HG03196 (cell line): Measurements from ENCODE around the gene RSPRY1.

Source experiments
- ATAC-seq: cut with Tn5 transposase; IDR thresholded peaks from one replicate; pipeline ENCODE4 v1.9.1; 2021; ENCODE audit not compliant: unreplicated experiment

Gene RSPRY1

GRCh38 chr16:57185945-57186871 lies at the start of gene RSPRY1, which contains the start of gene PSME3IP1:
Gene RSPRY1, plus strand, starts transcription at chr16:57186329. Its CDS starts 18,330 bp downstream, at chr16:57204659.
Gene PSME3IP1, minus strand, starts transcription at chr16:57186039. Its CDS starts 12,185 bp downstream, at chr16:57173854.
- peak; percentile 92 for ATAC-seq

- ATAC-seq = no peak
These were observed 49.1 kb upstream of the RSPRY1 start for GRCh38 chr16:57137043-57137442.

- ATAC-seq = no peak
These were observed 48.4 kb upstream of the RSPRY1 start for GRCh38 chr16:57137566-57138273.

- no peak for ATAC-seq
These were observed 47.7 kb upstream of the RSPRY1 start for GRCh38 chr16:57138281-57138935.

GRCh38 chr16:57140931-57141668 lies 45.0 kb upstream of the RSPRY1 start:
- no peak for ATAC-seq

- no peak for ATAC-seq
These were observed 44.1 kb upstream of the RSPRY1 start for GRCh38 chr16:57141822-57142631.

- ATAC-seq = no peak
These were observed 42.8 kb upstream of the RSPRY1 start for GRCh38 chr16:57143149-57143921.

GRCh38 chr16:57144027-57144426 lies 42.1 kb upstream of the RSPRY1 start:
- no peak for ATAC-seq

- no peak for ATAC-seq
These were observed 40.8 kb upstream of the RSPRY1 start for GRCh38 chr16:57145046-57146021.

- no peak for ATAC-seq
These were observed 40.0 kb upstream of the RSPRY1 start for GRCh38 chr16:57146040-57146647.

- no peak for ATAC-seq
These were observed 39.4 kb upstream of the RSPRY1 start for GRCh38 chr16:57146735-57147134.

GRCh38 chr16:57147381-57148221 lies 38.5 kb upstream of the RSPRY1 start:
- ATAC-seq = no peak

- no peak for ATAC-seq
These were observed 37.6 kb upstream of the RSPRY1 start for GRCh38 chr16:57148481-57148880.

- ATAC-seq = no peak
These were observed 36.7 kb upstream of the RSPRY1 start for GRCh38 chr16:57149391-57149790.

- no peak for ATAC-seq
These were observed 35.3 kb upstream of the RSPRY1 start for GRCh38 chr16:57150682-57151330.

GRCh38 chr16:57151369-57151768 lies 34.8 kb upstream of the RSPRY1 start:
- ATAC-seq = no peak
